Measurements from ENCODE around the gene CCDC3.

CCDC3 gene

GRCh38 chr10:12960941-12961340 lies 40.6 kb downstream of the CCDC3 start:
- no peak for DNase-seq

GRCh38 chr10:12960334-12960898 lies 41.1 kb downstream of the CCDC3 start:
- no peak for DNase-seq

GRCh38 chr10:12958546-12959110 lies 42.9 kb downstream of the CCDC3 start:
- DNase-seq, result no peak

GRCh38 chr10:12957081-12957480 lies 44.4 kb downstream of the CCDC3 start:
- DNase-seq, result no peak

GRCh38 chr10:12954866-12955265 lies 46.6 kb downstream of the CCDC3 start:
- DNase-seq, result no peak

GRCh38 chr10:12950583-12951128 lies 50.9 kb downstream of the CCDC3 start:
- DNase-seq, result no peak

GRCh38 chr10:12949248-12949647 lies 52.3 kb downstream of the CCDC3 start:
- DNase-seq, result no peak

GRCh38 chr10:12947741-12948140 lies 53.8 kb downstream of the CCDC3 start:
- DNase-seq, result no peak

GRCh38 chr10:12946372-12946771 lies 55.1 kb downstream of the CCDC3 start:
- no peak for DNase-seq

- DNase-seq, result no peak
Observed at GRCh38 chr10:12945690-12946359, 55.7 kb downstream of the CCDC3 start.

- no peak for DNase-seq
Observed at GRCh38 chr10:12944931-12945330, 56.6 kb downstream of the CCDC3 start.

GRCh38 chr10:12943425-12943824 lies 58.1 kb downstream of the CCDC3 start:
- DNase-seq, result no peak

GRCh38 chr10:12941966-12942365 lies 59.5 kb downstream of the CCDC3 start:
- DNase-seq, result no peak

GRCh38 chr10:12940791-12941190 lies 60.7 kb downstream of the CCDC3 start:
- no peak for DNase-seq

- DNase-seq, result no peak
Observed at GRCh38 chr10:12938271-12938670, 63.2 kb downstream of the CCDC3 start.

GRCh38 chr10:12937527-12937926 lies 64.0 kb downstream of the CCDC3 start:
- DNase-seq, result no peak

- DNase-seq, result no peak
Observed at GRCh38 chr10:12934777-12935176, 66.7 kb downstream of the CCDC3 start.

GRCh38 chr10:12929381-12929780 lies 72.1 kb downstream of the CCDC3 start:
- DNase-seq, result no peak

GRCh38 chr10:12928571-12928970 lies 72.9 kb downstream of the CCDC3 start:
- DNase-seq, result no peak

- no peak for DNase-seq
Observed at GRCh38 chr10:12927896-12928295, 73.6 kb downstream of the CCDC3 start.

- no peak for DNase-seq
Observed at GRCh38 chr10:12925845-12926244, 75.7 kb downstream of the CCDC3 start.

GRCh38 chr10:12924911-12925310 lies 76.6 kb downstream of the CCDC3 start:
- no peak for DNase-seq

- DNase-seq, result no peak
Observed at GRCh38 chr10:12922117-12922900, 79.2 kb downstream of the CCDC3 start.

- no peak for DNase-seq
Observed at GRCh38 chr10:12921163-12921562, 80.3 kb downstream of the CCDC3 start.
